ENCODE data around the gene PLXNB2.

The PLXNB2 gene

DNA sequence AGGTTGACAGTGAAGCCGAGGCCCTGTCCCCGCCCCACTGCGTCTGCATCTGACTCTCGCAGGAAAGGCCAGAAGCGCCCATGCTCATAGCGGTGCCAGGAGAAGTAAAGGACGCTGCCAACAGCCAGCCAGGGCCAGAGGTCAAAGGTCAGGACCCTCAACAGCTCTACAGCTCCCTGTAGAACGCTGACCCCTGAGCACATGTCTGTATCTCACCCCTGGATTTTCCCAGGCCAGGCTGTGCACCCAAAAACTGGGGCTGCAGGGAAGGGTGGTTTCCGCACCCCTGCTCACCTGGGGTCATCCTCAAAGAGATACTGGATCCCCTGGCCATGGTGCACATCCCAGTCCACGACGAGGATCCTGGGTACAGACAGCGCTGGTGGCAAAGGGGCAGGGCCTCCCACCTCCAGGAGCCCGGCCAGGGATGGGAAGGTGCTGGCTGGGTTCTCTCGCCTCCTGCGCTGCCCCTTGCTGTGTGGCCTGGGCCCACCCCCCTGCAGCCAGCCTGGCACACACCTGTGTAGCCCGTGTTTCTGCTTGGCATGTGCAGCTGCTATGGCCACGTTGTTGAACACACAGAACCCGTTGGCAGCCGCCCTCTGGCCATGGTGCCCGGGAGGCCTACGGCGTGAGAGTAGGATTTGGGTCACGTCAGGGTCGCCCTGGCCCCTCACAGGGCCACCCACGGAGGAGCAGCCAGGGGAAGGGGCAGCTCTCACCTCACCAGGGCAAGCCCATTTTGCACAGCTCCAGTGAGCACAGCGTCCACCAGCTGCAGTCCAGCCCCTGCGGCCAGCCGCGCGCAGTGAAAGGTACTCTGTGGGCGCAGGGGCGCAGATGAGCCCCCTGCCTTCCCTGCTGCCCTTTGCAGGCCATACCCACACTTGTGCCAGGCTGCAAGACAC is 57.9 kb downstream of the PLXNB2 start:
- no peak for DNase-seq

DNA sequence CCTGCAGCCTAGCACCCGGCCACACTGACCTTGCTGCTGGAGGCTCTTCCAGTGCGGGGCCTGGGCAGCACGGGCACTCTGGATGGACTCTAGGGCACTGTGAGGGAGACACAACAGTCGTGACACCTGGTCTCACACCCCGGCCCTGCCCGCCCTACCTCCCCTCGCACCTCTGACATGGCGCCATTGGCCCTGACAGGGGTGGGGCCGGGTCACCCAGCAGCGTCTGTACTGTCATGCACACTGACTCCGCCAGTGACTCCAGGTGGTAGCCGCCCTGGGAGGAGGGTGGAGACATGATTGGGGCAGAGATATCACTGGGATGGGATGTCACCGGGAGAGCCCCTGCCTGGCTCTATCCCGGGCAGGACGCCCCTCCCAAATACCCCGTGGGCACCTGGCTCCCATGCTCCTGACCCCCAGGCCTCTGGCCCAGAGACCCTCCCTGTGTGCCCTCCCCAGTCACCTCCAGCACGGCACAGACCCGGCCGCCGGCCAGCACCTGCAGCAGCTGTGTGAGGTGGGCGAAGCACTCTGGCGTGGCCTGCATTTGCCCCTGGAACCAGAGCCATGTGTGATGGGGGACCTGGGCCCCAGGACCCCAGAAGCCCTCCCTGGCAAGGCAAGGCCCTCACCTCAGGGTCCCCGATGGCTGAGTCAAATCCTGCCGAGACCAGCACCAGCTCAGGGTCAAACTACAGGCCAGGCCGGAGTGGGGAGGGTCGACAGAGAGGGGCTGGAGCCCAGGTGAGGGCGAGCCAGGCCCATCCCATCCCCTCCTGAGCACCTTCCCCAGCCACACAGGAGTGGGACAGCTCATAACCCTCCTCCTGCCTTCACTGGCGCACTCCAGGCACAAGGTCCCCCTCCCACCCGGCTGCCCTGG is 59.0 kb downstream of the PLXNB2 start:
- no peak for DNase-seq

DNA sequence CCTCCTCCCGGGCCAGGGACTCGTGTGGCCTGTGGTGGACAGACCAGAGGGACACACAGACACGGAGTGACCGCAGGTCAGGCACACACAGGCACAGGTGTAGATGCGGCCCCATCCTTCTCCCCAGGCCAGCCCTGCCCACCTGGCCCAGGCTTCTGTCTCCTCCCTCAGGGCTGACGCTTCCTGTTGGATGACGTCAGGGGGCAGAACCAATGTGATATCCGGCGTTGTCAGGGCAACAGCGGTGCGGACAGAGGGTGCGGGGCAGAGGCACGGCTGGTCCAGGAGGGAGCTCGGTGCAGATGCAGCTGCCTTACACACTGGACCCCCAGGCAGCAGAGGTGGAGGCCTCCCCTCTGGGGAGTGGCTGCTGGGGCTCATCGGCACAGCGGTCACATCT is 59.7 kb downstream of the PLXNB2 start:
- peak; percentile 65 for DNase-seq

DNA sequence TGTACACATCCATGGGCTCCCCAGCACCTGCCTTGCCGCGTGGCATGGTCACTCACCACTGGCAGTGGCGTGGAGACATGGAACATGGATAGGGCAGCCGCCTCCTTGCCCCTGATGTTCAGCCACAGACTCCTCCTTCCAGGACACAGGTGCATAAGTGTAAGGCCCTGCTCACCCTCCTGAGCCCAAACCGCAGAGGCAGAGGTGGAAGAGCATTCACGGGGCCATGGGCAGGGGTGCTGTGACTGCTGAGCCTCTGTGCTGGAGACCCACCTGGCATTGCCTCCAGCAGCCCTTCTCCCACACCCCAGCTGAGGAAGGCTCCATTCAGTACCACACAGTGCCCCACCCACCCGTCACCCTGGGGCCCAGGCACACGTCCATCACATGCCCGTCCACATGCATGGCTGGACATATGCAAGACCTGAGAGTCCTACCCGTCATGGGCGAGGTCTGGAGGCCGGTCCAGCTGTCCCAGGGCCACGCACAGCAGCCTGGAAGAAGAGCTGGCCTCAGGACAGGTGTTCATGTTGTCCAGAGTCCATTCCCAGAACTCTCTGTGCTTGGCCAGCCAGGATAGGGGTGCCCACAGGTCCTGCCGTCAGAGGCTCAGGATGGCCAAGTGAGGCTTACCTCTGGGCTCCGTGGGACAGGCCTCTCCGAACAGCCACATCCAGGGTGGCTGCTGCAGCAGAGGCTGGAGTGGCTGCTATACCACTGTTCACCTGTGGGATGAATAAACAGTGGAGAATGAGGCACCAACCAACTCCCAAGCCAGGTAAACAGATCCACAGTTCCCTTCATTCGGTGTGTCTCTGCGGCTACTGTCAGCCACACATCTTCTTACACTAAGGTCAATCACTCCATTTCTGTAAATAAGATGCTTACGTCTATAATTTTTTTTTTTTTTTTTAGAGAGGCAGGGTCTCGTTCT is 60.9 kb downstream of the PLXNB2 start:
- DNase-seq = no peak

DNA sequence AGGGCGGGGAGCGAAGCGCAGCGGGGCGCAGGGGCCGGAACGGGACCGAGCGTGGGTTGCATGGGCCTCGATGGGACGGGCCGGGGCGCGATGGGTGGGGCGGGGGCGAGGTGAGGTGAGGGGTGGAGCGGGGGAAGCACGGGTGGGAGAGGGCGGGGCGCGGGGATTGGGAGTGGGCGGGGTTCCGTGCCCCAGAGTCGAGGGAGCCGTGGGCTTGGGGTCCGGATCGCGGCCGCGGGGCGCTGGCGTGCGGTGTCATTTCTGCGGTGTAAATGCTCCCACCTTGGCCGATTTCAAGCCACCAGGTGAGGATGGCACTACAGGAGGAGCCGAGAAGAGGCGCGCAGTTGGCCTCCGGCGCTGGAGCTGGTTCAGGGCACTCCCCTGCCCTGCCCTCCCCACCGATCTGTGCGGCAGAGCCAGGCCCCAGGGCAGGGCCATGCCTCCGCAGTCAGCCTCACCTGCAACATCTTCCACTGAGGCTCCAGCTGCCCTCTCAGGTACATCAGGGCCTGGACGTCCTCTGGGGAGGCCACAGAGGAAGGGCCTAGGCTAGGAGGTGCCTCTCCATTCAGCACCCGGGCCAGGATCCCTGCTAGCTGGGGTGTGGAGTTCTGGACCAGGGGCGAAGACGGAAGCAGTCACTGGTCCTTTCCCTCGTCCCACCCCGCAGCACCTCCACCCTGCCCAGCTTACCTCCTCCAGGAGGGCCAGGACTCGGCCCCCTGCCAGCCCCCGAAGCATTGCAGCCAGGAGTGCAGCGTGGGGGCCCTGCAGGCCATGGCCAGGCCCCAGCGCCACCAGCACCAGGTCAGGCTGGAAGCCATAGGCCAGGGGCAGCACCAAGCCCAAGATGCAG is 62.0 kb downstream of the PLXNB2 start:
- no peak for DNase-seq

DNA sequence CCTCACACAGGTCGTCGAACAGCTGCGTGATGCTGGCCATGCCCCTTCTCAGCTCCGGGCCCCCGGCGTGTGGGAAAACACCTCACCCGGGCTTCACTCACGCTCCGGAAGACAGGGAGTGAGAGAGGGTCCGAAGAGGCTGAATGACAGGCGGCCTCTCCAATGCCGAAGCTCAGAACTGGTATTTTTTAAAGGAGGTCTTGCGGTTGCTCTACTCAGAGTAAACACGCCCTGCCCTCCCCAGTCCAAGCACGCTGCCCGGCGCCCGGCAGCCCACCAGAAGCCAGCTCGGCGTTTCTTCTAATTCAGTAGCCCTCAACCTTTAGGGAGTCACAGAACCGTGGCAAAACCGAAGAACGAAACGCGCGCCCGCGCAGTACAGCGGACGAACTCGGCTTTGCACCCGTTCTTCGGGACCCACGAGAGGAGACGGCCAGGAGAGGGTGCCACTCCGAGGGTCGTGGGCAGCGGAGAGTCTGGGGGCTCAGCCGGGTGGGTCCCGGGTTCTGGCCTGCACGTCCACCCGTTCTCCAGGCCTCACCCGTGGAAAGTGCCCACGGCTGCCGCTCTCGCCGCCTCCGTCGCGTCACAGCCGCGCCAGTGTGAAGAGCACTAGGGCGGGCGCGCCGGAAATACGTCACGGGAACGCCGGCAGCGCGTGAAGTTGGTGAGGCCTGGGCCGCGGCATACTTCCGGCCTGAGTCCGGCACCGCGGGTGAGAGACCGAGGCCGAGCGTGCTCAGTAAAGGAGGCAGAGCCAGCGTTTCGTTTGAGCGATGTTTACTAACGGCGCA is 62.8 kb downstream of the PLXNB2 start, which contains the start of gene TUBGCP6:
TUBGCP6 (minus strand) TSS at position 604 of the 794 bp plus-strand sequence; CDS start at position 40, 564 bp downstream.
- peak; percentile 74 for DNase-seq

DNA sequence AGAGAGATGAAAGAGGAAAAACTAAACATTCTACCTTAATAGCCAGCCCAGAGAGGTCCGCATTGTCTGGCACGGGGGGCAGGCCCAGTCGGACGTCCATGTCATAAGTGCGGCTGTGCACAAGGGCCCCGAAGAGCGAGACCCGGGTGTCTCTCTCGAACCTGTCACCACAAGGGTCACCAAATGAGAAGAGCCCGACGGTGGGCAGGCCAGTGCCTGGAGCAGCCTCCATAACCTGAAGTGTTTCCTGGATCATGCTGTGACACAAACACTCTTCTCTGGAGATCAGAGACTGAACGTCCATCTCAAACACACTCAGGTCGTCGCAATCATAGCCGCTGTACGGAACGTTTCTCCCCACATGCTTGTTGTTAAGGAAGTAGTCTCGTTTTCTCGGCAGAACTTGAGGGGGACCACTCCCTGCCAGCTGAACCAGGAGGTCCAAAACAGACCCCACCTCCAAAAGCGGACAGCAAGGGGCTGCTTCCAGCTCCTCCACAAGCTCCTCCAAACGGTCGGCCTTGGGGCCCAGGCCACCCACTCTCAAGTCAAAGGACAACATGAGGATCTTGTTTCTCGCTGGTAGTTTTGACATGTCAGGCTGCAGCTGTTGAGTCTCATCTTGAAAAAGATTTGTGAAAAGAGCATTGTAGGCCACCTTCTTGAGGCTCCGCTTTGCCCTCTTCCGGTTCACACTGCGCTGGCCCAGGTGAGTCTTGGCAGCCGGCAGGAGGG is 63.6 kb downstream of the PLXNB2 start:
- DNase-seq = no peak

DNA sequence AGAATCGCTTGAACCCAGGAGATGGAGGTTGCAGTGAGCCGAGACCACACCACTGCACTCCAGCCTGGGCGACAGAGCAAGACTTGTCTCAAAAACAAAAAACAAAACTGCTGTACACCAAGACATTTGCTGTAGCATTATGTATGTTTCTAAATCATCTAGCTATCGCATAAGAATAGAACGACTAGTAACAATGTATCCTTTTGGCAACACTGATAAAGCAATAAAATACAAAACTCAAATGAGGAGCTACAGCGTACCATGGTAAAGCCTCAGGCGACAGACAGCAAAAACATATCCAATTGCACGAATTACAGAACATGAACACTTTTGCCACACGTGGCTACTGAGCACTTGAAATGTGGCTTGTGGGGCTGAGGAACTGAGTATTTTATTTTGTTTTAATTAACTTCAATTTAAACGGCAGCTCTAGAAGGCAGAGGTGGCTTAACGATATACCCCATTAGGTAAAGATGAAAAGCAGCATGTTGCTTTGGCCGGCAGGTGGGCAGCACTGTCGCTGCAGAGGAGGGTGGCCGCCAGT is 65.0 kb downstream of the PLXNB2 start:
- no peak for DNase-seq

DNA sequence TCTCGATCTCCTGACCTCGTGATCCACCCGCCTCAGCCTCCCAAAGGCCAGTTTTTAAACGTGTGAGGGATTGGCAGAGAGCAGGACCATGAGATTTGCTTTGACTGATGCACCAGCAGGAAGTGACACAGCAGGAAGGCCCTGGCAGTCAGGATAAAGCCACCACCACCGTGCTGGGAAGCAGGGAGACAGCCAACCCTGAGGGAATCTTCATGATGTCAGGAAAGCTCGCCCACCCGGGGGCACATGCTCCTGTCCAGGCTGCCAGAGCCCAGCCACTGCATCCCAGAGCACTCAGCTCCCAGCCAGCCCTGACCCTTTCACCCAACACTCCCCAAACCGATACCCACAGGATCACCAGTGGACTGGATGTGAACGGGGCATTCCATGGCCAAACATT is 68.7 kb downstream of the PLXNB2 start:
- no peak for DNase-seq

DNA sequence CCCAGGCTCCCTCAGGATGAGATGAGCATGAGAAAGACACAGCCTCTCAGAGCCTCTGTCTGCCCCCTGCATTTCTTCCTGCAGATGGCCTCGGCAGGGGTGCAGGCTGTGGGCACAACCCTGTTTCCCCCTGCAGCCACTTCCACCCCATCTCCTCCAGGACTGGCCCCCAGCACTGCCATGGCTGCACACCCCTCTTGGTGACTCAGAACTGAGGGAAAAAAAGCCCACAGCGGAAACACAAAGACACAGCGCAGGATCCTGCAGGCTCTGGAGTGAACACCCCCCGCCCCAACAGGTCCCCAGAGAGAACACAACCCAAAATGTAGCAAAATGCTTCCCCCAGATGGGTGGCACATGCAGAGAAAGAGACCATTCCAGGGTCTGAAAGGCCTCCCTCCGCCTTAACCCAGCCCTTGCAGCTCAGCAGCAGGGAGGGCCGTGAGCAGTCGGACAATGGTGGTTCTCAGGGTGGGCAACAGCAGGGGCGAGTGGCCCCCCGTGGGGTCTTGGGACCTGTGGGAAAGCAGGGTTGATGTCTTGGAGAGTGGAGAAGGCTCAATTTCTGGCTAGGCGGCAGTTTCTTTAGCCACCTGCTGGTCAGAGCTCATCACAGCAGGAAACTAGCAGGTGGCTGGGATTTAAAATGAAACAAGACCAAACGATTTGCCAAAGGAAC is 70.6 kb downstream of the PLXNB2 start:
- no peak for DNase-seq

DNA sequence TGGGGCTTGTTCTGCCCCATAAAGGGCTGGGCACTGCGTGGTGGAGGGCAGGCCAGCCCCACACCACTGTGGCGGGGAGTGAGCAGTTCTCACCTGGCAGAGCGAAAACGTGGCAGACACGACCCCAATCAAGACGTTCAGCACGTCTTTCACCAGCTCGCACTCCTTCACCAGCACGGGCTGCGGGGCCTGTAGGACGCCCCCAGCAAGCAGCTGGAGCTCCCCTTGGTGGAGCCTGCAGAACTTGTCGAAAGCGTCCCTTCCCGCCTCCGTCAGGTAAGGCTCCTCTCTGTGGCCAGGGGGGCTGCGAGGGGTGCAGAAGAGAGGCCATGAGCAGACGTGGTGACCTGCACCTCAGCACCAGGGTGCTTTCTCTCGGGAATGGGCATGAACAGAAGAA is 74.2 kb downstream of the PLXNB2 start:
- no peak for DNase-seq

DNA sequence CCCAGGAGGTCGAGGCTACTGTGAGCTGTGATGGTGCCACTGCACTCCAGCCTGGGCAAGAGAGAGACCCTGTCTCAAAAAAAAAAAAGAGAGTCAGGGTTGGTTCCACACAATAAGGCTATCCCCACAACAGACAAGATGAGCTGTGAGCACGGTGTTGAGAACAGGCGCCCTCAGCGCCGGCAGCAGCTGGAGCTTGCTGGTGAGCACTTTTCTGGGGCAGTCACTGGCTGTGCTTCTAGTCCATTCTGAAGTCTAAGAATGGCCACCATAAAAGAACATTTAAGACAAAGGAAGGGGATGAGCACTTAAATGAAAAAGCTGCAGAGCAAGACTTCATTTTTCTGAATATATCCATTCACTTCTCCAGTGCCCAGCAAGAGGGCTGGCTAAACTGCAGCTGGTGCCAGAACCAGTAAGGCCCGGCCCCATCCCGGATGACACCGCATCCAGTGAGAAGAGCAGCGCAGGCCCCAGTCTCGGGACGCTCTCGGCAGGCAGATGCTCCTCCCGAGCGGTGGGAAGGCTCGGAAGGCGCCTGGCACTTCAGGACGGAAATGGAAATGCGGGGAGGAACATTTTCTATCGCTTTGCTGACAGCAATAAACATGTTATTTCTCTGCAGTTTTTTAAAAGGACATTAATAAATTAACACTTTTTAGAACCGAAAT is 74.8 kb downstream of the PLXNB2 start:
- no peak for DNase-seq

DNA sequence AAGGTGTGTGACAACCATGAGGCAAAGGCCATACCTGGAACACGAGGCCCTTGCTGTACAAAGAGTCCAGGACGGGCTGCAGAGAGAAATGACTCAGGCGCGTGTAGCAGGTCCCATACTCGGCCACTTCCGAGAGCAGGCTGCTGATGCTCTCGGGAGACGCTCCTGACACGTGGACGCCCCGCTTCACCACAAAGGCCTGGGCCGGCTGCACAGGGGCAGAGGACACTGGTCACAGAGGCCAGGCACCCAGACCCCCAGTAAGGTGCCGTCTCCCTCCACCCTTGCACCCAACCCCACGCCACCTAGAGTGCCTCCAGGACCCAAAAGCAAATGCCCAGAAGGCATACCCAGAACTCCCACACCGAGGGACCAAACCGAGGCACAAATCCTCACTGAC is 78.1 kb downstream of the PLXNB2 start:
- no peak for DNase-seq

DNA sequence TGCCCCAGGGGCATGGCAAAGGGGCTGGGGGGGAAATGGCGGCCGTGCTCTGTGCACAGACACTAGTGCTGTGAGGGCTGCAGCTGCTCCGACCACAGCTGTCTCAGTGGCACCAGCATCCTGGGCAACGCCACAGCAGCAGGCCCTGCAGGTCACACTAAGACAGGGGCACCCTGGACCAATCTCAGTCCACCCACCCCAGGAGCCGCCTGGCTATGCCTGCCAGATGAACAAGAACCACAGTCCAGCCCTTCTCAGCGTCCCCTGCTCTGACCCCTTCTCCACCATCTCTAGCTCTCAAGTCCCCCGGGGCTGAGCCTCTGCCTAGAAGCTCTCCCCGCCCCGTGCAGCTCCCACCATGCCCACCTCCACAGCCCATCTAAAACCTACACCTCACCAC is 79.1 kb downstream of the PLXNB2 start:
- no peak for DNase-seq

DNA sequence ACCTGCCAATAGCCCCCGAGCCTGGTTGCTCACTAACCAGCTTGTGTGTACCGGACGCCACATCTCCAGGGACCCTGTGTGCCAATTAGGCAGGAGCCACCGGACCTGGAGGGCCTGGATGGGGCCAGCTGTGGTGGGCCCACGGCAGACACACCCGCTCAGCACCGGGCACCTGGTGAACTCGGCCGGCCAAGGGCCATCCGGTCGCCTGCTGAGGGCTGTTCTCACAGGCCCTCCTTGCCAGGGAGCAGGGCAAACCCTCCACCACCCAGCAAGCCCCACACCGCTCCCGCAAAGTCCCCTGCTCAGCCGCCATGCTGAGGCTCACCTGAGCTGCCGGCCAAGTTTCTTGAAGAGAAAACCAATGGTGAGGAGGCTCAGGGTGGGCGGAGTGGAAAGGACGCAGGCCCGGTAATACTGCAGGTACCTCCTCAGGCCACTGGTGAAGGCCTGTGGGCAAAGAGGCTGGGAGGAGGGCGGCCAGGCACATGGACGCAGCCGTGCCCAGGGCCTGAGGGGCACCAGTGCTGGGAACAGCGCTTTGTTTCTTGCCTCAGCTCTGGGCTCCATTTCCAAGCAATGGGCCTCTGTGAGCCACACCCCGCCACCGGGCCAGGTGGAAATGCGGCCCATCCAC is 79.7 kb downstream of the PLXNB2 start:
- DNase-seq = no peak

DNA sequence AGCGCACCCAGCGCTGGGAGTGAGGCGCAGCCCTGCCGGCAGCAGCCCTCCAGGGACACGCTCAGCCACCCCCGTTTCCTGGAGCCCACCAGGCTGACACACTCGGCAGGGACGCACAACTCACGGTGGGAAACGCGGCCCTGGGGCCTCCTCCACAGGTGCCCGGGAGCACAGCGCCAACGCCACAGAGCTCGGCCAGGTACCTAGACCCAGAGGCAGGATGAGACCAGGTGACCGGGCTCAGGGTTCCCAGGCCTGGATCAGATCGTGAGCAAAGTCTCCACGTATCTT is 80.6 kb downstream of the PLXNB2 start:
- no peak for DNase-seq

DNA sequence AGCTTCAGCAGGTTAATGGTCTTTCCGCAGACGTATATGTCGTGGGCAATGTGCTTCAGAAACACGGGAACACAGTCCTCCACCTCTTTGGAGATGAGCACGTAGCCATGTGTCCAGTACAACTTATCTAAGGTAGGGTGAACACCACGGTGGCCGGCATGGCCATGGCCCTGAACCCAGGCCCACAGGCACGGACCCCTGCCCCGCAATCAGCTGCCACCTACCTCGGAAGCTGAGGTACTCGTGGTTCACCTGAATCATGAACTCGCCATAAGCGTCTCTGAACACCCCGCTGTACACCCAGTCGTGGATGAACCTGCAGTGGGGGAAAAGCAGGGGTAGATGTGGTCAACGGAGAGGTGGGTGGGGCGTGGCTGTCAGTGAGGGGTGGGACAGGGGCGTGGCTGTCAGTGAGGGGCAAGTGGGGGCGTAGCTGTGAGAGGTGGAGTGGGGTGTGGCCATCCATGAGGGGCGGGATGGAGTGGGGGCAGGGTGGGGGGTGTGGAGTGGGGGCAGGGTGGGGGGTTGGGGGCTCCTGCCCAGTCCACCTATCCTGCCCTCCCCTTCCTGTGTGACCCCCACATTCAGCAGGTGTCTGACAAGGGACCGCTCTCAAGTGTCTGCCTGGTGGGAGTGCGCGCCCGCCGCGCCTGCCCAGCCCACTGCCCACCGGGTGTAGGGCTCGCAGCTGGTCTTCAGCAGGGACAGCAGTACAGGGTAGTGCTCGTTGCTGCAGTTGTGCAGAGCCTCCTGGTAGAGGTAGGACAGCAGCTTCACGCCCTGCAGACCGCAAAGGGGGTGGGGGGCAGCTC is 81.2 kb downstream of the PLXNB2 start:
- DNase-seq = no peak
